OCI-LY3 (cell line): Measurements from ENCODE around the gene C6orf15.

Source experiments
- H2AFZ ChIP-seq: fragments of 200-600, 300-600 bp; shearing (Covaris generic); 2 replicates; pipeline ENCODE4 v1.6.0; 2014; ENCODE audit warnings: antibody characterized with exemption, low read depth, low read length
- H3K27ac ChIP-seq: fragments of 200-600, 300-600 bp; sonication (generic); 2 replicates; pipeline ENCODE4 v1.5.1; 2014; ENCODE audit warnings: mild to moderate bottlenecking, low read length, moderate library complexity, mixed read lengths
- H3K27me3 ChIP-seq: fragments of 200-600, 300-600 bp; sonication (generic); 2 replicates; pipeline ENCODE4 v1.6.1; 2014; ENCODE audit warnings: low read depth, low read length, mixed read lengths
- H3K36me3 ChIP-seq: fragments of 200-600, 300-600 bp; sonication (generic); replicated peaks from 2 replicates; pipeline ENCODE3; 2014; ENCODE audit warnings: low read depth, low read length, mixed read lengths
- H3K4me1 ChIP-seq: fragments of 300-600, 200-600 bp; sonication (generic); 2 replicates; pipeline ENCODE4 v1.6.1; 2014; ENCODE audit warnings: low read length, mixed read lengths
- H3K4me2 ChIP-seq: fragments of 200-600, 300-600 bp; sonication (generic); 2 replicates; pipeline ENCODE4 v1.6.1; 2014; ENCODE audit warnings: low read length, mixed read lengths
- H3K4me3 ChIP-seq: fragments of 300-600, 200-600 bp; sonication (generic); 2 replicates; pipeline ENCODE4 v1.5.1; 2014; ENCODE audit warnings: antibody characterized with exemption, mild to moderate bottlenecking, low read length, moderate library complexity
- H3K79me2 ChIP-seq: fragments of 300-600, 200-600 bp; shearing (Covaris generic); 2 replicates; pipeline ENCODE4 v1.6.1; 2014; ENCODE audit warnings: mild to moderate bottlenecking, low read length, mixed read lengths
- H3K9ac ChIP-seq: fragments of 300-600, 200-600 bp; shearing (Covaris generic); 2 replicates; pipeline ENCODE4 v1.6.0; 2014; ENCODE audit warnings: mild to moderate bottlenecking, low read length, moderate library complexity
- H3K9me3 ChIP-seq: fragments of 200-600, 300-600 bp; shearing (Covaris generic); 2 replicates; pipeline ENCODE4 v1.6.1; 2014; ENCODE audit warnings: low read length, mixed read lengths; ENCODE audit not compliant: insufficient read depth
- H4K20me1 ChIP-seq: fragments of 200-600, 300-600 bp; sonication (generic); 2 replicates; pipeline ENCODE4 v1.6.1; 2016; ENCODE audit warnings: low read length, mixed read lengths; ENCODE audit not compliant: insufficient read depth
- EZH2phosphoT487 ChIP-seq: fragments of 200-600 bp; shearing (Covaris generic); IDR thresholded peaks from 2 replicates; pipeline ENCODE4 v1.6.1; 2018; ENCODE audit warnings: antibody characterized with exemption, mixed run types, low read depth
- TF ChIP-seq, protein P1 (sequence below): fragments of 200-600, 300-600 bp; sonication (generic); IDR thresholded peaks from 2 replicates; pipeline ENCODE4 v1.5.1; 2014; ENCODE audit warnings: antibody characterized with exemption, low read length, low read depth

C6orf15 gene

GRCh38 chr6:31126396-31127175 is 14.2 kb upstream of the C6orf15 start:
- no peak overlapping the region for H3K9ac ChIP-seq
- H3K4me3 ChIP-seq: no peak overlapping the region
- H3K4me1 ChIP-seq: peaks cover 10% of the 10 kb centered on the region
- no peaks in the 10 kb centered on the region for H3K79me2 ChIP-seq
- no peaks in the 10 kb centered on the region for H3K36me3 ChIP-seq
- H3K27me3 ChIP-seq: no peaks in the 10 kb centered on the region
- H4K20me1 ChIP-seq: no peaks in the 10 kb centered on the region
- TF ChIP-seq, protein P1, sequence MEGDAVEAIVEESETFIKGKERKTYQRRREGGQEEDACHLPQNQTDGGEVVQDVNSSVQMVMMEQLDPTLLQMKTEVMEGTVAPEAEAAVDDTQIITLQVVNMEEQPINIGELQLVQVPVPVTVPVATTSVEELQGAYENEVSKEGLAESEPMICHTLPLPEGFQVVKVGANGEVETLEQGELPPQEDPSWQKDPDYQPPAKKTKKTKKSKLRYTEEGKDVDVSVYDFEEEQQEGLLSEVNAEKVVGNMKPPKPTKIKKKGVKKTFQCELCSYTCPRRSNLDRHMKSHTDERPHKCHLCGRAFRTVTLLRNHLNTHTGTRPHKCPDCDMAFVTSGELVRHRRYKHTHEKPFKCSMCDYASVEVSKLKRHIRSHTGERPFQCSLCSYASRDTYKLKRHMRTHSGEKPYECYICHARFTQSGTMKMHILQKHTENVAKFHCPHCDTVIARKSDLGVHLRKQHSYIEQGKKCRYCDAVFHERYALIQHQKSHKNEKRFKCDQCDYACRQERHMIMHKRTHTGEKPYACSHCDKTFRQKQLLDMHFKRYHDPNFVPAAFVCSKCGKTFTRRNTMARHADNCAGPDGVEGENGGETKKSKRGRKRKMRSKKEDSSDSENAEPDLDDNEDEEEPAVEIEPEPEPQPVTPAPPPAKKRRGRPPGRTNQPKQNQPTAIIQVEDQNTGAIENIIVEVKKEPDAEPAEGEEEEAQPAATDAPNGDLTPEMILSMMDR: no peak
- no peak overlapping the region for H3K27ac ChIP-seq
- no peak overlapping the region for H3K4me2 ChIP-seq
- H3K9me3 ChIP-seq: no peaks in the 10 kb centered on the region
- no peak overlapping the region for H2AFZ ChIP-seq

GRCh38 chr6:31125586-31126363 is 13.4 kb upstream of the C6orf15 start:
- Histone ChIP-seq H3K9ac (no peak overlapping the region), H3K9me3 (no peaks in the 10 kb centered on the region), H3K79me2 (no peaks in the 10 kb centered on the region), H4K20me1 (no peaks in the 10 kb centered on the region), H3K36me3 (no peaks in the 10 kb centered on the region), H3K4me1 (peaks cover 10% of the 10 kb centered on the region), H2AFZ (no peak overlapping the region), H3K4me2 (no peak overlapping the region), H3K4me3 (no peak overlapping the region), H3K27ac (no peak overlapping the region), H3K27me3 (no peaks in the 10 kb centered on the region)
- no peak for TF ChIP-seq EZH2phosphoT487
- TF ChIP-seq, protein P1: no peak

DNA sequence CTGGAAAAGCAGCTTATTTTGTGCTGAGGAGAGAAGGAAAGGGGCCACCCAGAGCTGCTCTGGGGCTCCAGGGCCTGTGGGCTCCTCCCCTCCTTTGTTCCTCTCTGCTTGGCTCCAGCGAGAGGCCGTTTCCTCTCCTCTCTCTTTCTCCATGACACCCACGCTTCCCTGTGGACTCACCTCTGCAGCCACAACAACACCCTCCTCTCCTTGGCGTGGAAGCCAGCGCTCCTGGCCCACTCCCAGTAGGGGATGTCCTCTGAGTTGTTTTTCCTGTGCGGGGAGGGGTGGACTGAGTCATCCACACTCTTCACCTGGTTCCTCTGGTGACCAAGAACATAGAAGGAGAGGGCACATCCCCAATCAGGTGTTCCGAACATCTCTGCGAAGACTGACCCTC is 12.8 kb upstream of the C6orf15 start:
- no peaks in the 10 kb centered on the region for H3K36me3 ChIP-seq
- H4K20me1 ChIP-seq: no peaks in the 10 kb centered on the region
- no peak for TF ChIP-seq EZH2phosphoT487
- TF ChIP-seq, protein P1: no peak
- H3K4me1 ChIP-seq: peaks cover 10% of the 10 kb centered on the region
- no peak overlapping the region for H3K9ac ChIP-seq
- no peaks in the 10 kb centered on the region for H3K9me3 ChIP-seq
- H3K4me3 ChIP-seq: no peak overlapping the region
- no peaks in the 10 kb centered on the region for H3K79me2 ChIP-seq
- no peak overlapping the region for H3K27ac ChIP-seq
- H3K27me3 ChIP-seq: no peaks in the 10 kb centered on the region
- H2AFZ ChIP-seq: no peak overlapping the region
- no peak overlapping the region for H3K4me2 ChIP-seq

DNA sequence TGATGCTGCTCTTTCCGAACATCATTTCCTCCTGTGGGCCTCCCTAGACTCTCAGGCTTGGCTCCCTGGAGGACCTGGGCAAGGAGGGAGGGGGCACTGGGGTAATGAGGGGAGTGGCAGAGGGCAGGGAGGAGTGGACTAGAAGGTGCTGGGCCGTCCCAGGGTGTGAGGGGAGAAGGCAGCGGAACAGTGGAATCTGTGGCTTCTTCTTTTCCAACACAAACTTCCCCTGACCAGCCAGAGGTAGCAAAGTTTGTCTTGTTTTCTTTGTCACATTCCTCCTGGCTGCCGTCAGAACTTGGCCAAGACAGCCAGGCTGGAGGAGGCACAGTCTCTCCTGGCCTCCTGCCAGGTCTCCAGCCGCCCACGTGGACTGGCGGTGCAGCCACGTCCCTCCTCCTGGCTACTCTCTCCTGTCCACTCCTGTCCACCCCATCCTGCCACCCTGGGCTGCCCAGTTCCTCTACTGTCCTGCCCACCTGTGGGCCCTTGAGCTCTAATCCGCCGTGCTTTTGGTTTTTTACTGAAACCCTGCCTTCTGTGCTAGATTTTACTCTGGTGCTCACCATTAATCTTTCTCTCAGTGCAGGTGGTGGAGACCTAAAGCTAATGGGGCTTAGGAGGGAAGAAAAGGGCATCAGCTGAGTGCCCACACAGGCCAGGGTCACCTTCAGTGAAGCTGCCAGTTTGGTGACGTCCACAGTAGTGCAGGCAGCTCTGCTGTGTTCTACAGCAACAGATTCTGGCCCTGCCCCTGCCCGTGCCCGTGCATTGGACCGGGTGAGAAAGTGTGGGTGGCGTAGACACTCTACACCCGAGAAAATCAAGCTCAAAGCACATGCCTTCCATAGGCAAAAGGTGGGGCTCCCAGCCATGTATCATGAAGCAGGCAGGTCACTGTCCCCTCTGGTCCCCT is 10.7 kb upstream of the C6orf15 start:
- Histone ChIP-seq H3K9me3 (no peaks in the 10 kb centered on the region), H3K4me3 (no peak overlapping the region), H3K4me2 (no peak overlapping the region), H3K9ac (no peak overlapping the region), H4K20me1 (no peaks in the 10 kb centered on the region), H3K27me3 (no peaks in the 10 kb centered on the region), H3K79me2 (no peaks in the 10 kb centered on the region), H2AFZ (no peak overlapping the region), H3K4me1 (peaks cover 3% of the 10 kb centered on the region), H3K27ac (no peak overlapping the region), H3K36me3 (no peaks in the 10 kb centered on the region)
- TF ChIP-seq, protein P1: no peak
- TF ChIP-seq EZH2phosphoT487: no peak
